NB4 (cell line): Measurements from ENCODE around the gene SLC38A6.

Experiments used
- MAX ChIP-seq: IDR thresholded peaks from 2 replicates; pipeline ENCODE4 v1.6.1; 2011; ENCODE audit warnings: low read depth, low read length
- MYC ChIP-seq: IDR thresholded peaks from 2 replicates; pipeline ENCODE4 v1.6.1; 2011; ENCODE audit warnings: low read depth, low read length
- POLR2A ChIP-seq: IDR thresholded peaks from 2 replicates; pipeline ENCODE4 v1.6.1; 2011; ENCODE audit warnings: mild to moderate bottlenecking; ENCODE audit not compliant: insufficient read length; ENCODE audit errors: extremely low read depth
- TF ChIP-seq, protein P1 (sequence below): IDR thresholded peaks from one replicate; pipeline ENCODE4 v1.5.1; 2012; ENCODE audit warnings: low read depth, low read length

- TF ChIP-seq, protein P1, sequence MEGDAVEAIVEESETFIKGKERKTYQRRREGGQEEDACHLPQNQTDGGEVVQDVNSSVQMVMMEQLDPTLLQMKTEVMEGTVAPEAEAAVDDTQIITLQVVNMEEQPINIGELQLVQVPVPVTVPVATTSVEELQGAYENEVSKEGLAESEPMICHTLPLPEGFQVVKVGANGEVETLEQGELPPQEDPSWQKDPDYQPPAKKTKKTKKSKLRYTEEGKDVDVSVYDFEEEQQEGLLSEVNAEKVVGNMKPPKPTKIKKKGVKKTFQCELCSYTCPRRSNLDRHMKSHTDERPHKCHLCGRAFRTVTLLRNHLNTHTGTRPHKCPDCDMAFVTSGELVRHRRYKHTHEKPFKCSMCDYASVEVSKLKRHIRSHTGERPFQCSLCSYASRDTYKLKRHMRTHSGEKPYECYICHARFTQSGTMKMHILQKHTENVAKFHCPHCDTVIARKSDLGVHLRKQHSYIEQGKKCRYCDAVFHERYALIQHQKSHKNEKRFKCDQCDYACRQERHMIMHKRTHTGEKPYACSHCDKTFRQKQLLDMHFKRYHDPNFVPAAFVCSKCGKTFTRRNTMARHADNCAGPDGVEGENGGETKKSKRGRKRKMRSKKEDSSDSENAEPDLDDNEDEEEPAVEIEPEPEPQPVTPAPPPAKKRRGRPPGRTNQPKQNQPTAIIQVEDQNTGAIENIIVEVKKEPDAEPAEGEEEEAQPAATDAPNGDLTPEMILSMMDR, result no peak
- no peak for TF ChIP-seq POLR2A
- no peak for TF ChIP-seq MAX
- no peak for TF ChIP-seq MYC
These were observed 53.5 kb downstream of the SLC38A6 start for GRCh38 chr14:61034416-61035120.
